Immature natural killer cell (primary cell): ENCODE measurements around the gene KRTAP1-3. TPM values are rescaled to one million over a fixed set of nuclear protein-coding genes. Genes with fewer than 3 reads are reported as not detected.
"Not testable (repeated sequence)": the region's sequence is repeated elsewhere in the genome, so short reads cannot be mapped to it uniquely, and the experiment has no call there.

Experiments used
- DNase-seq, 3 donors: peaks; one replicate each; pipeline ENCODE4 v3.0.0; 2022; ENCODE audit warnings: mixed read lengths in 1 of 3
- H3K27ac Mint-ChIP-seq, 6 donors: one replicate each; pipeline ENCODE4 v1.8.0; 2020; ENCODE audit warnings: mixed read lengths in 6 of 6, mild to moderate bottlenecking in 5 of 6, inconsistent platforms in 4 of 6, moderate library complexity in 3 of 6
- H3K27me3 Mint-ChIP-seq, 3 donors: one replicate each; pipeline ENCODE4 v1.8.0; 2020 to 2021; ENCODE audit warnings: low read depth in 3 of 3, mild to moderate bottlenecking in 3 of 3, mixed read lengths in 3 of 3, moderate library complexity in 3 of 3, inconsistent platforms in 1 of 3
- H3K36me3 Mint-ChIP-seq, 3 donors: one replicate each; pipeline ENCODE4 v1.8.0; 2020; ENCODE audit warnings: mixed read lengths in 3 of 3, inconsistent platforms in 2 of 3, mild to moderate bottlenecking in 2 of 3
- H3K4me1 Mint-ChIP-seq, 2 donors: one replicate each; pipeline ENCODE4 v1.8.0; 2020; ENCODE audit warnings: inconsistent platforms in 2 of 2, mild to moderate bottlenecking in 2 of 2, mixed read lengths in 2 of 2, moderate library complexity in 1 of 2
- H3K4me3 Mint-ChIP-seq, 5 donors: one replicate each; pipeline ENCODE4 v1.8.0; 2020; ENCODE audit warnings: mild to moderate bottlenecking in 5 of 5, mixed read lengths in 5 of 5, inconsistent platforms in 3 of 5, moderate library complexity in 3 of 5
- H3K9me3 Mint-ChIP-seq, 6 donors: one replicate each; pipeline ENCODE4 v1.8.0; 2020; ENCODE audit warnings: mild to moderate bottlenecking in 6 of 6, mixed read lengths in 6 of 6, inconsistent platforms in 4 of 6, moderate library complexity in 3 of 6
- polyA plus RNA-seq, 3 donors: library from polyadenylated mRNA; unstranded; fragments of 300-500 nt; fragmentation: Illumina TruSeq; gene quantifications; one replicate each; pipeline ENCODE4 v1.2.3, GENCODE V29; 2021

KRTAP1-3 gene
- polyA plus RNA-seq, 3 donors from 2014 or later, result not detected

- not testable (repeated sequence) for H3K4me1 Mint-ChIP-seq, H3K27ac Mint-ChIP-seq, DNase-seq, H3K36me3 Mint-ChIP-seq, H3K9me3 Mint-ChIP-seq, H3K4me3 Mint-ChIP-seq, H3K27me3 Mint-ChIP-seq
These were observed 6.3 kb upstream of the KRTAP1-3 start, which contains the start of gene KRTAP1-1 for GRCh38 chr17:41040783-41041571. KRTAP1-1 (minus strand) TSS chr17:41041450; CDS start chr17:41041397, 53 bp downstream.

- H3K27ac Mint-ChIP-seq, result no peak overlapping the region
- H3K36me3 Mint-ChIP-seq, result no peaks in the 10 kb centered on the region
- no peaks in the 10 kb centered on the region for H3K4me1 Mint-ChIP-seq
- H3K9me3 Mint-ChIP-seq, result peaks cover 0 to 3% (median 0%) of the 10 kb centered on the region in 6 donors
- H3K4me3 Mint-ChIP-seq, result no peak overlapping the region
- peaks cover 0 to 7% (median 4%) of the 10 kb centered on the region in 3 donors for H3K27me3 Mint-ChIP-seq
- no peak for DNase-seq
These were observed 3.2 kb upstream of the KRTAP1-3 start for GRCh38 chr17:41037853-41038350.

- Mint-ChIP-seq H3K36me3 (no peaks in the 10 kb centered on the region), H3K27me3 (peaks cover 1 to 9% (median 2%) of the 10 kb centered on the region in 3 donors), H3K27ac (no peak within 1 kb of the TSS), H3K9me3 (no peaks in the 10 kb centered on the region), H3K4me3 (no peak within 1 kb of the TSS), H3K4me1 (no peaks in the 10 kb centered on the region)
- DNase-seq, result no peak
These were observed 4.9 kb downstream of the KRTAP1-3 start, which contains the start of gene KRTAP1-4 for GRCh38 chr17:41029633-41030245. KRTAP1-4 (minus strand) TSS chr17:41030195; CDS start chr17:41030078, 117 bp downstream.

- H3K27me3 Mint-ChIP-seq, result peaks cover 2 to 19% (median 2%) of the 10 kb centered on the region in 3 donors
- H3K4me1 Mint-ChIP-seq, result no peaks in the 10 kb centered on the region
- DNase-seq, result no peak
- H3K27ac Mint-ChIP-seq, result no peak within 1 kb of the TSS
- no peaks in the 10 kb centered on the region for H3K9me3 Mint-ChIP-seq
- H3K36me3 Mint-ChIP-seq, result no peaks in the 10 kb centered on the region
- no peak within 1 kb of the TSS for H3K4me3 Mint-ChIP-seq
These were observed 7.8 kb downstream of the KRTAP1-3 start, which contains the start of gene KRTAP1-5 for GRCh38 chr17:41026715-41027471. KRTAP1-5 (minus strand) TSS chr17:41027208; CDS start chr17:41027155, 53 bp downstream.

GRCh38 chr17:41024697-41025096 lies 10.0 kb downstream of the KRTAP1-3 start:
- H3K36me3 Mint-ChIP-seq, result no peaks in the 10 kb centered on the region
- no peak for DNase-seq
- H3K27me3 Mint-ChIP-seq, result peaks cover 0 to 19% (median 2%) of the 10 kb centered on the region in 3 donors
- H3K9me3 Mint-ChIP-seq, result no peaks in the 10 kb centered on the region
- no peak overlapping the region for H3K27ac Mint-ChIP-seq
- no peaks in the 10 kb centered on the region for H3K4me1 Mint-ChIP-seq
- no peak overlapping the region for H3K4me3 Mint-ChIP-seq

- Mint-ChIP-seq H3K4me1 (no peaks in the 10 kb centered on the region), H3K36me3 (no peaks in the 10 kb centered on the region), H3K27ac (no peak overlapping the region), H3K4me3 (no peak overlapping the region), H3K27me3 (peaks cover 1 to 19% (median 2%) of the 10 kb centered on the region in 3 donors), H3K9me3 (no peaks in the 10 kb centered on the region)
- DNase-seq, result no peak
These were observed 14.3 kb downstream of the KRTAP1-3 start for GRCh38 chr17:41020336-41020735.

- H3K36me3 Mint-ChIP-seq, result no peaks in the 10 kb centered on the region
- H3K9me3 Mint-ChIP-seq, result no peaks in the 10 kb centered on the region
- H3K27ac Mint-ChIP-seq, result no peak overlapping the region
- no peak for DNase-seq
- no peak overlapping the region for H3K4me3 Mint-ChIP-seq
- H3K4me1 Mint-ChIP-seq, result no peaks in the 10 kb centered on the region
- H3K27me3 Mint-ChIP-seq, result peaks cover 1 to 24% (median 2%) of the 10 kb centered on the region in 3 donors
These were observed 15.3 kb downstream of the KRTAP1-3 start for GRCh38 chr17:41019415-41019814.

- Mint-ChIP-seq H3K36me3 (no peaks in the 10 kb centered on the region), H3K27me3 (peaks cover 0 to 19% (median 1%) of the 10 kb centered on the region in 3 donors), H3K9me3 (no peaks in the 10 kb centered on the region), H3K4me3 (no peak overlapping the region), H3K4me1 (no peaks in the 10 kb centered on the region), H3K27ac (no peak overlapping the region)
- DNase-seq, result no peak
These were observed 16.1 kb downstream of the KRTAP1-3 start for GRCh38 chr17:41018541-41018940.

GRCh38 chr17:41016578-41017215 lies 18.0 kb downstream of the KRTAP1-3 start:
- Mint-ChIP-seq H3K4me3 (no peak overlapping the region), H3K9me3 (no peaks in the 10 kb centered on the region), H3K36me3 (no peaks in the 10 kb centered on the region), H3K4me1 (no peaks in the 10 kb centered on the region), H3K27me3 (peaks cover 0 to 13% (median 1%) of the 10 kb centered on the region in 3 donors), H3K27ac (no peak overlapping the region)
- no peak for DNase-seq

- no peak for DNase-seq
- Mint-ChIP-seq H3K4me3 (no peak overlapping the region), H3K36me3 (no peaks in the 10 kb centered on the region), H3K27ac (no peak overlapping the region), H3K4me1 (no peaks in the 10 kb centered on the region), H3K27me3 (peaks cover 0 to 13% (median 1%) of the 10 kb centered on the region in 3 donors), H3K9me3 (no peaks in the 10 kb centered on the region)
These were observed 19.2 kb downstream of the KRTAP1-3 start for GRCh38 chr17:41015454-41015853.

- Mint-ChIP-seq H3K27me3 (peaks cover 0 to 13% (median 1%) of the 10 kb centered on the region in 3 donors), H3K4me1 (no peaks in the 10 kb centered on the region), H3K27ac (no peak overlapping the region), H3K36me3 (no peaks in the 10 kb centered on the region), H3K9me3 (no peaks in the 10 kb centered on the region), H3K4me3 (no peak overlapping the region)
- no peak for DNase-seq
These were observed 21.1 kb downstream of the KRTAP1-3 start for GRCh38 chr17:41013606-41014005.

- Mint-ChIP-seq H3K27ac (no peak overlapping the region), H3K4me3 (no peak overlapping the region), H3K36me3 (no peaks in the 10 kb centered on the region), H3K4me1 (no peaks in the 10 kb centered on the region), H3K9me3 (no peaks in the 10 kb centered on the region), H3K27me3 (peaks cover 0 to 13% (median 1%) of the 10 kb centered on the region in 3 donors)
- no peak for DNase-seq
These were observed 21.5 kb downstream of the KRTAP1-3 start for GRCh38 chr17:41013181-41013580.
